HG03135 (cell line): Measurements from ENCODE around the gene GATD1.

ENCODE experiments used
- ATAC-seq: cut with Tn5 transposase; IDR thresholded peaks from one replicate; pipeline ENCODE4 v1.9.1; 2021; ENCODE audit warnings: mild to moderate bottlenecking, moderate library complexity; ENCODE audit not compliant: unreplicated experiment

GATD1 gene

DNA sequence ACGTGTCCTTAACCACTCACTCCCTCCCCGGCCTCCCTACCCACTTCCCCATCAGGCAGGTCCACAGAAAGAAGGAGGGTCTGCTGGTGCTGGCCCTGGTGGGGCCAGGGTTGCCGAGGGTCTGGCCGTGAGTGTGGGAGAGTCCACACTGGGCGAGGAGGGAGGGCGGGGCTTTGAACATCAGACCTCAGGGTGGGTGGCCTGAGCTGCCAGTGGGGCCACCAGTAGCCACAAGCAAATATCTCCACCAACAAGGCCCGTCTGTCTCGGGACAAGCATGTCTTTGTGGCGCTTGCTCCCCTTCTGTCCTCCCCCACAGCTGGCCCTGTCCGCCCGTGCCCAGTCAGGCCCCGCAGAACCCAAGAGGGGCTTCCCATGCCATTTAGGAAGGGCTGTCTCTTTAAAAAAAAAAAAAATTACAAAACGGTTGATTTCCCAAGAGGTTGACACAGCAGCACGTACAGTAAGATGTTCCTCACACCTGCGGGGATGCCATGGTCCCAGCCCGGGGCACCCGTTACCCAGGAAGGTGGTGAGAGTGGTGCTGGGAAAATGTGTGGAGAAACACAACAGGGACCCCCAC is 47.7 kb downstream of the GATD1 start:
- no peak for ATAC-seq

DNA sequence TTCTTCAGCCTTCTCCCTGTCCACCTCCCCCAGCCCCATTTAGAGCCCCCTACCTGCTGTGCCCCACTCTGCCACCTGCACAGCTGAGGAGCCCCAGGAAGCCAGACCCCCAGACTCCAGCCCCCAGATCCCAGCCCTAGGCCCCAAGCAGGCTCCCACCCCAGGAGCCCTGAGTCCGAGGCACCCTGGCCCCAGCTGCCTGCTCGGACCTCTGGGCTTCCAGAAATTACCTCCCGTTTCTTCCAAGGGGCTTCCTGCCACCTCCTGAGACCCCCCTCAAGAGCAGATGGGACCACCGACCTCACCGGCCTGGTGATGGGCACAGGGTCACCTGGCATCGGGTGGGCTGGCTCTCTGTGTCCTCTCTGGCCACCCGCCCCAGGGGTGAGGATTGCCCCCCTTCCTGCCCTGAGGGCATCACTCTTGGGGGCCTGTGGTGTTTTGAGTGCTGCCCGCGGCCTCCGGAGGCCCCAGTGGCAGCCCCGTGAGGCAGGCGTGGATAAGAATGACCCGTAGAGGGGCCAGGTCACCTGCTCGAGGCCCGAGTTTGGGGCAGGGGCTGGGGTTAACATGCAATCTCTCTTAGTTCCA is 48.3 kb downstream of the GATD1 start:
- ATAC-seq = no peak

- ATAC-seq = peak; percentile 50
Measured at GRCh38 chr11:727859-728748, 49.2 kb downstream of the GATD1 start.

GRCh38 chr11:727281-727701 is 50.0 kb downstream of the GATD1 start:
- ATAC-seq = no peak

DNA sequence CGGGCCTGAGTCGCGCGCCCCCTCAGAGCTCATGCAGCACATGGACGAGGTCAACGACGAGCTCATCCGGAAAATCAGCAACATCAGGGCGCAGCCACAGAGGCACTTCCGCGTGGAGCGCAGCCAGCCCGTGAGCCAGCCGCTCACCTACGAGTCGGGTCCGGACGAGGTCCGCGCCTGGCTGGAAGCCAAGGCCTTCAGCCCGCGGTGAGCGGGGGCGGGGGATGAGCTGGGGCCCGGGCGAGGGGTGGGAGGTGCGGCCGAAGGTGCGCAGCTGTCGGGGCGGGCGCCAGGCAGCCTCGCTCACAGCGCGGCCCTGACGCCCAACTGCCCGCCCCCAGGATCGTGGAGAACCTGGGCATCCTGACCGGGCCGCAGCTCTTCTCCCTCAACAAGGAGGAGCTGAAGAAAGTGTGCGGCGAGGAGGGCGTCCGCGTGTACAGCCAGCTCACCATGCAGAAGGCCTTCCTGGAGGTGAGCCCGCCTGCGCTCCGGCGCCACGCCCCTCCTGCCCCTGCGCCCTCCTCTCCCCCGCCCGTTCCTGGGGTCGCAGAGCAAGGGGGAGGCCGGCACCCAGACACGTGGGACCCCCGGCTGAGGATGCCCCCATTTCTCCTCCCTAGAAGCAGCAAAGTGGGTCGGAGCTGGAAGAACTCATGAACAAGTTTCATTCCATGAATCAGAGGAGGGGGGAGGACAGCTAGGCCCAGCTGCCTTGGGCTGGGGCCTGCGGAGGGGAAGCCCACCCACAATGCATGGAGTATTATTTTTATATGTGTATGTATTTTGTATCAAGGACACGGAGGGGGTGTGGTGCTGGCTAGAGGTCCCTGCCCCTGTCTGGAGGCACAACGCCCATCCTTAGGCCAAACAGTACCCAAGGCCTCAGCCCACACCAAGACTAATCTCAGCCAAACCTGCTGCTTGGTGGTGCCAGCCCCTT is 50.7 kb downstream of the GATD1 start:
- no peak for ATAC-seq

GRCh38 chr11:725624-726202 is 51.6 kb downstream of the GATD1 start:
- ATAC-seq = no peak

DNA sequence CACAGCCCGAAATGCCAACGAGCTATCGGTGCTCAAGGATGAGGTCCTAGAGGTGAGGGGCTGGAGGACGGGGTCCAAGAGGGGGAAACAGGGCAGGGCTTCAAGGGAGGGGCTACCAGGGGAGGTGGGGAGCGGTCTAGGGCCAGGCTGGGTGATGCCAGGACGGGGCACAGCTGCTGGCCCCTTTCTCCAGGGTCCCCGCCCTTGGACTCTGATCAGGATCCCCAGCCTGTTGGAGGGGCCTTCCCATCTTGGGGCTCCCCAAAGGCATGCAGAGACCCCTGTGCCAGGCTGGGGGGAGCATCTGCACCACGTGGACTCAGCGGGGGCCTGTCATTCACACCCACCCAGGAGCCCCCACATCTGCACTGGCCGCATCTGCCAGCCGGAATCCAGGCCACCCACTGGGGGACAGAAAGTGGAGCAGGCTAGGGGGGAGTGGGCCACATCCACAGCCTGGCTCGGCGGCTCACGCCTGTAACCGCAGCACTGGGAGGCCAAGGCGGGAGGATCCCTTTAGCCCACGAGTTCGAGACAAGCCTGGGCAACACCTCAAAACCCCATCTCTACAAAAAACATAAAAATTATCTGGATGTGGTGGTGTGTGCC is 52.4 kb downstream of the GATD1 start:
- no peak for ATAC-seq

DNA sequence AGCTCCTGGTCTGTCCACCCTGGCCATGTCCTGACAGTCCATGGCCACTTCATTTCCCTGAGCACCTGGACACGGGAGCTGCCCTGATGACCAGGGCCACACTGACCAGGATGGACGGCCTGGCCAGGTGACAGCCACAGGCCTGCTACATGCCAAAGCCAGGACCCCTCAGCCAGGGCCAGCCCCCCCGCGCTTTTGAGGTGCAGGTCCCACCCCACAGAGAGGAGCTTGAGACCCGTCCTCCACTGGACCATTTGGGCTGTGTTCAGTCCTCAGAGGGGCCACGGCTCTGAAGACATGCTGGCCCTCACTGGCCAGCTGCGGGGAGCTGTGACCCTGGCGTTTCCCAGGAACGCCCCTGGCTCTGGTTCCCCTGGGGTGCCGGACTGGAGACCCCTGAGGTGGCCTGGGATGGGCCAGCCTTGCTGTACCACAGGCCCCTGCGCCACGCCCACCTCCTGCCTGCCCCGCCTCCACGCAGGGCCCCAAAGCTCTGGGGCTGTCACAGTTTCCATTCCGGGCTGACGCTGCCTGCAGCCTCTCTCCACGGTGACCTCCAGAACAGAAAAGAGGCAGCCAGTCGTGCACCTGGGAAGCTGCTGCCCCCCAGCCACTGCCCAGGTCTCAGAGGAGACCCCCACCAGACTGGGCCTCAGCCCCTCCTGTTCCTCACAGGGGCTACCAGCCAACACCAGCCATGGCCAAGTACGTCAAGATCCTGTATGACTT is 53.1 kb downstream of the GATD1 start:
- no peak for ATAC-seq

GRCh38 chr11:723120-723883 is 54.0 kb downstream of the GATD1 start:
- no peak for ATAC-seq

- ATAC-seq = no peak
Measured at GRCh38 chr11:722346-722811, 54.9 kb downstream of the GATD1 start.

- no peak for ATAC-seq
Measured at GRCh38 chr11:721741-722345, 55.4 kb downstream of the GATD1 start.

DNA sequence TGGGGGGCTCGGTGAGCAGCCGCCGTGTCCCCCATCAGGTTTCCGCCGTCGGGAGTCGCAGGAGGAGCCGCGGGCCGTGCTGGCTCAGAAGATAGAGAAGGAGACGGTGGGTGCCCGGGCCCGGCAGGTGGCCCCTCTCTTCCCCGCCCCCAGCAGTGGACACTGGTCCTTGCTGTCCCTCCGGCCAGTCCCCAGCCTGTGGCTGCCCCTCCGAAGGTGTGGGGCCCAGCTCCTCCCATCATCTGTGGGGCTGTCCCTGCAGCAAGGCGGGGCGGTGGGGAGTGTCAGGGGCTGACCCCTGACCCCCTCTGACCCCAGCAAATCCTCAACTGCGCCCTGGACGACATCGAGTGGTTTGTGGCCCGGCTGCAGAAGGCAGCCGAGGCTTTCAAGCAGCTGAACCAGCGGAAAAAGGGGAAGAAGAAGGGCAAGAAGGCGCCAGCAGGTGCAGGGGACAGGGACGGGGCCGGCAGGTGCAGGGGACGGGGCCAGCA is 56.0 kb downstream of the GATD1 start:
- no peak for ATAC-seq

GRCh38 chr11:720642-721246 is 56.5 kb downstream of the GATD1 start:
- no peak for ATAC-seq

DNA sequence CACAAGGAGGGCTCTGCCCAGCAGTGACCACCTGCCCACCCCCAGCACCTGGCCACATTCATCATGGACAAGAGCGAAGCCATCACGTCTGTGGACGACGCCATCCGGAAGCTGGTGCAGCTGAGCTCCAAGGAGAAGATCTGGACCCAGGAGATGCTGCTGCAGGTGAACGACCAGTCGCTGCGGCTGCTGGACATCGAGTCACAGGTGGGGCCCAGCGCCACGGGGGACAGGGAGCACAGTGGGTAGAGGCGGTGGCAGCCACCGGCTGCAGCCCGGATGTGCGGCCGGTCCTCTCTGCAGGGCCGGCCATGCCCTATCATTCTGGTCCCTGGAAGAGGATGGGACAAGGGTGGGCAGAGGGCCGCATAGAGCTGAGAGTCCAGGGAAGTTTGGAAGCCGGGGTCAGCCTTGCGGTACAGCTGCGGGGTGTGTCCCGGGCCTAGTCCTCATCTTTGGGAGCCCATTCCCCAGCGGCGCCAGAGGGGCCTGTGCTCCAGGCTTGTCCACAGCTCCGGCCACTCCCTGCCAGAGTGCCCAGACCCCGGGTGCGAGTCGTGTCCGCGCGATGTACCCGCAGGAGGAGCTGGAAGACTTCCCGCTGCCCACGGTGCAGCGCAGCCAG is 57.2 kb downstream of the GATD1 start:
- ATAC-seq = no peak

- ATAC-seq = no peak
Measured at GRCh38 chr11:719214-720016, 57.9 kb downstream of the GATD1 start.
